GM18511 (cell line): Measurements from ENCODE around the gene PPP6C.
"Not testable (repeated sequence)": the region's sequence is repeated elsewhere in the genome, so short reads cannot be mapped to it uniquely, and the experiment has no call there.

ENCODE experiments used
- ATAC-seq: cut with Tn5 transposase; IDR thresholded peaks from one replicate; pipeline ENCODE4 v1.9.1; 2021; ENCODE audit warnings: mild to moderate bottlenecking, moderate library complexity; ENCODE audit not compliant: unreplicated experiment

Gene PPP6C

GRCh38 chr9:125143377-125144090 lies 46.1 kb downstream of the PPP6C start, which contains the start of gene SCAI:
TSS of gene SCAI (minus strand) at chr9:125143528. CDS start at chr9:125143437, 91 bp downstream.
- ATAC-seq, result peak; percentile 99

- peak; percentile 45 for ATAC-seq
These were observed 46.8 kb downstream of the PPP6C start for GRCh38 chr9:125142560-125143376.

GRCh38 chr9:125141751-125142150 lies 47.9 kb downstream of the PPP6C start:
- ATAC-seq, result no peak

DNA sequence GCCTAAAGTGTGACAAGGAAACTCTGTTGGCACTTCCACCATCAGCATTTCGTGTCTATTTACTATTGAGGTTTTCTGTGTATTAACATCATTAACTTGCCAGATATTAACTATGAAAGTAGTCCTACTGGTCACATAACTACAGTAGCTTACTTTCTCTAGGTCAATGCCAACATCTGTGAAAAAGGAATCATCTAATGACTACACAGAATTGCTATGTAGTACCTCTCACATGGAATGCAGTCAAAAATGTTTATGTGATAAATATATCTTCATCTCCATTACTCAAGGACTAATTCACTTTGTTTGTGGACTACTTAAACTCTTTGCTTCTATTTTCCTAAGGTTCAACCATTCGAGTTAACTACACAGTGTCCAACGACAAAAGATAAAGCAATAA lies 48.4 kb downstream of the PPP6C start:
- ATAC-seq, result no peak

- no peak for ATAC-seq
These were observed 49.0 kb downstream of the PPP6C start for GRCh38 chr9:125140576-125140975.

DNA sequence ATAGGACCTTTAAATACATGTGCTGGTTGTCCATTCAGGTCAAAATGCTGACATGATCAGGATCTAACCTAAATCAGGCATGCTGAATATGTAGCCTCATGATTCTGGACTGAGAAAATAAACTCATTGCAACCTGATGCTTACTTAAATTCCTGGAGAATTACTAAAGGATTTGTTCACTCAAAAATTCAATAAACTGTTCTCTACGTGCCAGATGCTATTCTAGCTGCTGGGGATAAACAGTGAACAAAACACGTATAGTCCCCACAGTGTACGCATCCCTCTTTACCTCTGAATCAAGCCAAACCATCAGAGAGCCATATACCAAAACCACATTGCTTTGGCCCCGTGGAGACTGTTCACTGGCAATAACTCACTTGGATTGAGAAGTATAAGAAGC lies 52.4 kb downstream of the PPP6C start:
- no peak for ATAC-seq

DNA sequence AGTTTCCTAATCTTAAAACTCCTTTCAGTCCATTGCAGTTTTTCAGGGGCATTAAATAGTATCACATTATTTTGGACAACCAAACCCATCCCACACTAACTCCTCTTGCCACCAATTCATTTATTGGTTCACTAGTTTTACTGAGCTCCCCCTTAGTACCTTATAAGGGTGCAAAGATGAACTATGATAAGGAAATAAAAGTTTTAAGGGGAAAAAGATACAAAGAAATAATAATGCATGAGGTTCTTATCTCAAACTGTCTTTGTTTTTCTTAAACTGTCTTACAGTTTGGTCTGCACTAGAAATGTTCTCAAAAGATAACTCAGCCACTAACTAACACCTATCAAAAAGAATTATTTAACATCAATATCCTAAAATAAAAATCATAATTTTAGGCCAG lies 54.6 kb downstream of the PPP6C start:
- no peak for ATAC-seq

- ATAC-seq, result no peak
These were observed 55.9 kb downstream of the PPP6C start for GRCh38 chr9:125133403-125134329.

GRCh38 chr9:125131778-125132177 lies 57.8 kb downstream of the PPP6C start:
- ATAC-seq, result no peak

GRCh38 chr9:125126019-125126746 lies 63.4 kb downstream of the PPP6C start:
- peak; percentile 96 for ATAC-seq

- no peak for ATAC-seq
These were observed 64.1 kb downstream of the PPP6C start for GRCh38 chr9:125125523-125125922.

GRCh38 chr9:125121146-125121545 lies 68.5 kb downstream of the PPP6C start:
- no peak for ATAC-seq

- no peak for ATAC-seq
These were observed 69.8 kb downstream of the PPP6C start for GRCh38 chr9:125119643-125120286.

DNA sequence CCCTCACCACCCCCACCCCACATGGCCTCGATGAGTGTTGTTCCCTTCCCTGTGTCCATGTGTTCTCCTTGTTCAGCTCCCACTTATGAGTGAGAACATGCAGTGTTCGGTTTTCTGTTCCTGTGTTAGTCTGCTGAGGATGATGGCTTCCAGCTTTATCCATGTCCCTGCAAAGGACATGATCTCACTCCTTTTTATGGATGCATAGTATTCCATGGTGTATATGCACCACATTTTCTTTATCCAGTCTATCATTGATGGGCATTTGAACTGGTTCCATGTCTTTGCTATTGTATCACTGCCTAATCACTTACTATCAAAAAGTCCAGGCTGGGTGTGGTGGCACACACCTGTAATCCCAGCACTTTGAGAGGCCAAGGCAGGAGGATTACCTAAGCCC lies 70.9 kb downstream of the PPP6C start:
- ATAC-seq, result not testable (repeated sequence)

- not testable (repeated sequence) for ATAC-seq
These were observed 75.1 kb downstream of the PPP6C start for GRCh38 chr9:125114503-125114902.

GRCh38 chr9:125110464-125110863 lies 79.1 kb downstream of the PPP6C start:
- no peak for ATAC-seq

- ATAC-seq, result not testable (repeated sequence)
These were observed 81.1 kb downstream of the PPP6C start for GRCh38 chr9:125108541-125108940.

GRCh38 chr9:125106285-125106893 lies 83.2 kb downstream of the PPP6C start:
- ATAC-seq, result no peak

DNA sequence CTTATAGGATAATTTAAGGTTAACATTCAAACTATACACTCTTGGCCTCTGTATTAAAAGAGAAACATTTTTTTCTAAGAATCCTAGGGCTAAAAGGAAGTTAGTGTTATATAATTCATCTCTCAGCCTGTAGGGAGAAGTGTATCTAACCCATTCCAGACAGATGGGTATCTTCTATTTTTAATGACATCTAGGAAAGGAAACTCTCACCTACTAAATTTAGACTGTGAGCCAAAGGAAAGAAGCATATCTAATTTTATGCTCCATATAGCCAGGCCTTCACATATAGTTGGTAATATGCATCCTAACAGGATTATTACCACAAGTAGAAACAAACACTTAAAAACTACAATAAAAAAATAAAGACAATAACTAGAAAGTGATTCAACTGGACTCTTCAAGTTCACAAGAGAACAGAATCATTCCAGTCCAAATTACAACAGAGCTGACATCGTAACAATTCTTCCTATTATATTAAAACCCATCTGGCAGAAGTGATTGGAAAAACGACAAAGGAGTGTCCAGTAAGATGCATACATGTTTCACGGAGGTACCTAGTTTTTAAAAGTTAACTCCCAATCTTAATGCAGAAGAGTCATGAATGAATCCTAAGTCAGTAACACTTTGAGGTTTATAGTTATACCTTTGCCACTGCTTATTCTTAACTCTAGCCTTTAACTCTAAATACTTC lies 85.7 kb downstream of the PPP6C start:
- ATAC-seq, result no peak
